Psoas muscle (tissue), 8 donors: Measurements from ENCODE around the gene ASPG. TPM values are rescaled to one million over a fixed set of nuclear protein-coding genes. Genes with fewer than 3 reads are reported as not detected.

ENCODE experiments used
- ATAC-seq, 4 donors: fragments of 200-7000 bp; cut with Tn5 transposase; one replicate each; pipeline ENCODE4 v1.9.1; 2020; ENCODE audit warnings: moderate library complexity in 3 of 4, mild to moderate bottlenecking in 2 of 4
- DNase-seq, 2 donors: peaks; one replicate each; pipeline ENCODE4 v3.0.0-alpha.2; 2020
- H3K27ac ChIP-seq: fragments of 200-600 bp; one replicate; pipeline ENCODE4 v1.8.0; 2022
- H3K27me3 ChIP-seq, 3 donors: fragments of 200-600 bp in 1 of 3; one replicate each; pipeline versions ENCODE4 v1.6.1 to v1.8.0; 2013 to 2022; ENCODE audit warnings: low read length in 2 of 3, mild to moderate bottlenecking in 2 of 3, moderate library complexity in 1 of 3; ENCODE audit not compliant: insufficient read depth in 3 of 3
- H3K36me3 ChIP-seq, 2 donors: fragments of 200-600 bp in 1 of 2; one replicate each; pipeline versions ENCODE4 v1.6.1 to v1.8.0; 2013 to 2022; ENCODE audit warnings: low read depth in 1 of 2, mild to moderate bottlenecking in 1 of 2, moderate library complexity in 1 of 2; ENCODE audit not compliant: insufficient read depth in 1 of 2
- H3K4me1 ChIP-seq: fragments of 200-600 bp; one replicate; pipeline ENCODE4 v1.8.0; 2022
- H3K4me3 ChIP-seq: fragments of 200-600 bp; one replicate; pipeline ENCODE4 v1.8.0; 2022; ENCODE audit warnings: mild to moderate bottlenecking
- H3K9me3 ChIP-seq: fragments of 200-600 bp; one replicate; pipeline ENCODE4 v1.8.0; 2022
- WGBS, 3 donors: extraction: QIAGEN DNeasy Blood & Tissue Kit; methylation state at CpG; one replicate each; pipeline versions ENCODE4 v1.1.6 to v1.1.7; 2013; 5-methylcytosine and 5-hydroxymethylcytosine counted together
- intact Hi-C, 2 donors: fragments of 100-400 bp; cut with DNase I; formaldehyde crosslinking; loops; one replicate each; pipeline versions ENCODE4 v1.11.0 to v1.14.2; 2022
- polyA plus RNA-seq, 3 donors: library from polyadenylated mRNA; stranded (reverse); fragments of 200-250 nt; gene quantifications; one replicate each; pipeline ENCODE4 v1.2.3, GENCODE V29; 2013
- total RNA-seq, 4 donors: library from RNA; stranded (reverse); fragmentation: NEBNext Ultra II Directional in 2 of 4; extraction: Animal tissue kit (Norgen Biotek cat#: 25700) in 2 of 4; gene quantifications; one replicate each; pipeline versions ENCODE4 v1.2.1 to v1.2.4, GENCODE V29; 2021 to 2023
- TF ChIP-seq, protein P1 (sequence below): fragments of 200-600 bp; IDR thresholded peaks from one replicate; pipeline ENCODE4 v1.8.0; 2022; ENCODE audit warnings: antibody characterized with exemption
- donor health status: healthy with polysubstance abuse.
- donor health status: DM: no; HTN: no; CAD: no; lungs with moderate emphysema.
- donor health status: Bipolar disorder and iron deficiency.
- donor health status: healthy.
- donor health status: DM: yes; HTN: yes; CAD: no.
- donor health status: DM: no; HTN: no; CAD: no.
- donor health status: DM: no; HTN: no; CAD: no.
- donor health status: DM: yes; HTN: yes; CAD: no.

ASPG gene
- total and polyA plus RNA-seq, 7 donors = 0.04 to 0.84 (median 0.33) TPM; not detected in 1

DNA sequence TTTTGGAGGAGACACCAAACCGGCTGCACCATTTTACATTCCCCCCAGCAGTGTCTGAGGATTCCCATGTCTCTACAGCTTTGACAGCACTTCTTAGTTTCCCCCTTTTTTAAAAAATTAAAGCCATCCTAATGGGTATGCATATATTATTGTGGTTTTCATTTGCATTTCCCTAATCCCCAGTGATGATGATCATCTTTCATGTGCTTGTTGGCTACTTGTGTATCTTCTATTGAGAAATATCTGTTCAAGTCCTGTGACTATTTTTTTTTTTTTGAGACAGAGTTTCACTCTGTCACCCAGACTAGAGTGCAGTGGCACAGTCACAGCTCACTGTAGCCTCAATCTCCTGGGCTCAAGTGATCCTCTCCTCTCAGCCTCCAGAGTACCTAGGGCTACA lies 23.2 kb upstream of the ASPG start:
- no peak overlapping the region for H3K4me3 ChIP-seq
- TF ChIP-seq, protein P1, sequence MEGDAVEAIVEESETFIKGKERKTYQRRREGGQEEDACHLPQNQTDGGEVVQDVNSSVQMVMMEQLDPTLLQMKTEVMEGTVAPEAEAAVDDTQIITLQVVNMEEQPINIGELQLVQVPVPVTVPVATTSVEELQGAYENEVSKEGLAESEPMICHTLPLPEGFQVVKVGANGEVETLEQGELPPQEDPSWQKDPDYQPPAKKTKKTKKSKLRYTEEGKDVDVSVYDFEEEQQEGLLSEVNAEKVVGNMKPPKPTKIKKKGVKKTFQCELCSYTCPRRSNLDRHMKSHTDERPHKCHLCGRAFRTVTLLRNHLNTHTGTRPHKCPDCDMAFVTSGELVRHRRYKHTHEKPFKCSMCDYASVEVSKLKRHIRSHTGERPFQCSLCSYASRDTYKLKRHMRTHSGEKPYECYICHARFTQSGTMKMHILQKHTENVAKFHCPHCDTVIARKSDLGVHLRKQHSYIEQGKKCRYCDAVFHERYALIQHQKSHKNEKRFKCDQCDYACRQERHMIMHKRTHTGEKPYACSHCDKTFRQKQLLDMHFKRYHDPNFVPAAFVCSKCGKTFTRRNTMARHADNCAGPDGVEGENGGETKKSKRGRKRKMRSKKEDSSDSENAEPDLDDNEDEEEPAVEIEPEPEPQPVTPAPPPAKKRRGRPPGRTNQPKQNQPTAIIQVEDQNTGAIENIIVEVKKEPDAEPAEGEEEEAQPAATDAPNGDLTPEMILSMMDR = no peak
- no peaks in the 10 kb centered on the region for H3K9me3 ChIP-seq
- ATAC-seq (no peak), DNase-seq (no peak)
- H3K27me3 ChIP-seq = peaks cover 0 to 4% (median 3%) of the 10 kb centered on the region in 3 donors
- H3K36me3 ChIP-seq = no peaks in the 10 kb centered on the region
- intact Hi-C loops = no loop called here
- no peaks in the 10 kb centered on the region for H3K4me1 ChIP-seq
- H3K27ac ChIP-seq = no peak overlapping the region
- WGBS, 3 donors = 78 to 88% (median 80%) methylated on average over 1 of the region's 1 CpG

DNA sequence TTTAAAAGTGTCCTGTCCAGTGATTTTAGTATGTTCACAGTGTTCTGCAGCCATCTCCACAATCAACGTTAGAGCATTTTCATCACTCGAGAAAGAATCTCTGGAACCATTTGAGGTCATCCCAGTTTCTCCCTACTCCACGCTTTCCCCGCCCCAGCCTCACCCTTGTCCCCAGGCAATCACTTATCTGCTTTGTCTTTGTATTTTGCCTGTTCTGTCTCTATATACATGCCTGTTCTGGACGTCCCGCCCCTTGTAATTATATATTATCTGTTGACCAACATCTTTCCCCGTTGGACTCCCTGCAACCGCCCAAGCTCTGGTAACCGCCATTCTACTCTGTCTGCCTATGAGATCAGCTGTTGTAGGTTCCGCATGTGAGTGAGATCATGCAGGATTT lies 21.5 kb upstream of the ASPG start:
- Histone ChIP-seq H3K4me1 (no peaks in the 10 kb centered on the region), H3K27me3 (peaks cover 0 to 10% (median 4%) of the 10 kb centered on the region in 3 donors), H3K9me3 (no peaks in the 10 kb centered on the region), H3K27ac (no peak overlapping the region), H3K4me3 (no peak overlapping the region), H3K36me3 (no peaks in the 10 kb centered on the region)
- intact Hi-C loops = no loop called here
- 73 to 85% (median 82%) methylated on average over 9 to 10 of the region's 10 CpGs for WGBS, 3 donors
- TF ChIP-seq, protein P1 = no peak
- DNase-seq = no peak
- no peak for ATAC-seq

DNA sequence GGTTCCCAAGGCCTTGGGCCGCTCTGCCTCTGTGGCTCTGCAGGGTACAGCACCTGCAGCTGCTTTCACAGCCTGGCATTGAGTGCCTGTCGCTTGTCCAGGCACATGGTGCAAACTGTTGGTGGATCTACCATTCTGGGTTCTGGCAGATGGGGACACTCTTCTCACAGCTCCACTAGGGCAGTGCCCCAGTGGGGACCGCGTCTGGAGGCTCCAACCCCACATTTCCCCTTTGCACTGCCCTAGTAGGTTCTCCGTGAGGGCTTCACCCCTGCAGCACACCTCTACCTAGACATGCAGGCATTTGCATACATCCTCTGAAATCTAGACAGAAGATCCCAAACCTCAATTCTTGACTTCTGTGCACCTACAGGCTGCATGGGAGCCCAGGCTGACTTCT lies 19.2 kb upstream of the ASPG start:
- Histone ChIP-seq H3K27me3 (peaks cover 0 to 16% (median 5%) of the 10 kb centered on the region in 3 donors), H3K27ac (no peak overlapping the region), H3K36me3 (no peaks in the 10 kb centered on the region), H3K4me1 (no peaks in the 10 kb centered on the region), H3K9me3 (no peaks in the 10 kb centered on the region), H3K4me3 (no peak overlapping the region)
- ATAC-seq (no peak), DNase-seq (no peak)
- TF ChIP-seq, protein P1 = no peak
- WGBS, 3 donors = 88 to 91% (median 90%) methylated on average over 5 of the region's 5 CpGs
- intact Hi-C loops = no loop called here

DNA sequence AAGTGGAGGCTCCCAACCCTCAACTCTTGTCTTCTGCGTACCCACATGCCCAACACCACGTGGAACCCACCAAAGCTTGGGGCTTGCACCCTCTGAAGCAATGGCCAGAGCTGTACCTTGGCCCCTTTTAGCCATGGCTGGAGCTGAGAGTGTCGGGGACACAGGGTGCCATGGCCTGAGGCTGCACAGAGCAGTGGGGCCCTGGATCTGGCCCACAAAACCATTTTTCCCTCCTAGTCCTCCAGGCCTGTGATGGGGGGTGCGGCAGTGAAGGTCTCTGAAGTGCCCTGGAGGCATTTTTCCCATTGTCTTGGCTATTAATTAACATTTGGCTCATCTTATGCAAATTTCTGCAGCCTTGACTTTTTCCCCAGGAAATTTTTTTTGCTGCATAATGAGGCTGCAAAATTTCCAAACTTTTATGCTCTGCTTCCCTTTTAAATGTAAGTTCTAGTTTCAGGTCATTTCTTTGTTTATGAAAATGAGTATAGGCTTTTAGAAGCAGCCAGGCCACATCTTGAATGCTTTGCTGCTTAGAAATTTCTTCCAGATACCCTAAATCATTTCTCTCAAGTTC lies 18.7 kb upstream of the ASPG start:
- H3K4me3 ChIP-seq = no peak overlapping the region
- no peak for ATAC-seq
- H3K36me3 ChIP-seq = no peaks in the 10 kb centered on the region
- no peak overlapping the region for H3K27ac ChIP-seq
- H3K27me3 ChIP-seq = peaks cover 0 to 16% (median 5%) of the 10 kb centered on the region in 3 donors
- TF ChIP-seq, protein P1 = no peak
- no peak for DNase-seq
- intact Hi-C loops = no loop called here
- no peaks in the 10 kb centered on the region for H3K9me3 ChIP-seq
- H3K4me1 ChIP-seq = no peaks in the 10 kb centered on the region
- WGBS, 3 donors = 68 to 74% (median 72%) methylated on average over 4 of the region's 4 CpGs

DNA sequence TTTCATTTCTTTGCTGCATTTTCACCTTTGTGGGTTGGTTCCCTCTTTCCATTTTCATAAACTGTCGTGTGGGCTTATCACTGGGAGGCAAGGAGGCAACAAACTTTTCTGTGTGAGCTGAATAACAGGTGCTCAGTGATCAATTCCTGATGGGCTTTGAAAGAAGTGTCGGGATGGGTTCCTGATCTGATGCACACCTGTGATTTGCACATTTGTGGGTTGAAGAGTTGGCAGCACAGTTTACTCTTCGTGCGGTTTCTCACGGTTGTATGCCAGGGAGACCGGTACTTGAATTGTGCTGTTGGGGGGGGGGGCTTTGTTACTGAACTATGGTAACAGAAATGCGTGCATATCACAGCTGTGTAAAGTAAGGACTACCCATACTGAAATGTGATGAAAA lies 16.0 kb upstream of the ASPG start:
- no peaks in the 10 kb centered on the region for H3K4me1 ChIP-seq
- no peak for DNase-seq
- intact Hi-C loops = no loop called here
- H3K36me3 ChIP-seq = no peaks in the 10 kb centered on the region
- H3K9me3 ChIP-seq = no peaks in the 10 kb centered on the region
- TF ChIP-seq, protein P1 = no peak
- no peak overlapping the region for H3K4me3 ChIP-seq
- 66 to 77% (median 76%) methylated on average over 7 of the region's 7 CpGs for WGBS, 3 donors
- H3K27me3 ChIP-seq = peaks cover 0 to 18% (median 3%) of the 10 kb centered on the region in 3 donors
- no peak overlapping the region for H3K27ac ChIP-seq
- ATAC-seq = no peak
